RWPE2 (cell line): ENCODE results near the gene LRMDA.

Experiments used
- ATAC-seq: fragments of 200-7000 bp; cut with Tn5 transposase; 3 replicates; pipeline ENCODE4 v1.9.1; 2021; ENCODE audit warnings: low read depth
- DNase-seq: peaks from one replicate; pipeline ENCODE4 v3.0.0-alpha.2; 2020; ENCODE audit warnings: low spot score
- H3K27ac ChIP-seq: fragments of 450-650 bp; 2 replicates; pipeline ENCODE4 v1.5.1; 2017; ENCODE audit warnings: mild to moderate bottlenecking; ENCODE audit not compliant: poor library complexity, severe bottlenecking
- H3K27me3 ChIP-seq: fragments of 250-450 bp; sonication (Bioruptor Pico); 2 replicates; pipeline ENCODE4 v1.5.1; 2021; ENCODE audit warnings: mild to moderate bottlenecking, moderate library complexity; ENCODE audit not compliant: insufficient read depth, poor library complexity, severe bottlenecking
- H3K36me3 ChIP-seq: fragments of 250-450 bp; sonication (Bioruptor Pico); 2 replicates; pipeline ENCODE4 v1.5.1; 2020; ENCODE audit warnings: low read depth, mild to moderate bottlenecking, moderate library complexity
- H3K4me1 ChIP-seq: fragments of 250-450 bp; sonication (Bioruptor Pico); 2 replicates; pipeline ENCODE4 v1.5.1; 2021; ENCODE audit warnings: mild to moderate bottlenecking, moderate library complexity; ENCODE audit not compliant: insufficient read depth, poor library complexity, severe bottlenecking
- H3K4me3 ChIP-seq: fragments of 250-450 bp; sonication (Bioruptor Pico); 2 replicates; pipeline ENCODE4 v1.5.1; 2021; ENCODE audit warnings: mild to moderate bottlenecking, moderate library complexity; ENCODE audit not compliant: severe bottlenecking
- H3K9me3 ChIP-seq: fragments of 250-450 bp; sonication (Bioruptor Pico); 2 replicates; pipeline ENCODE4 v1.5.1; 2021; ENCODE audit warnings: mild to moderate bottlenecking, moderate library complexity; ENCODE audit not compliant: severe bottlenecking
- CTCF ChIP-seq: fragments of 450-650 bp; IDR thresholded peaks from one replicate; pipeline ENCODE4 v1.5.1; 2017; ENCODE audit warnings: mild to moderate bottlenecking, moderate library complexity; ENCODE audit not compliant: poor library complexity, severe bottlenecking

LRMDA gene

DNA sequence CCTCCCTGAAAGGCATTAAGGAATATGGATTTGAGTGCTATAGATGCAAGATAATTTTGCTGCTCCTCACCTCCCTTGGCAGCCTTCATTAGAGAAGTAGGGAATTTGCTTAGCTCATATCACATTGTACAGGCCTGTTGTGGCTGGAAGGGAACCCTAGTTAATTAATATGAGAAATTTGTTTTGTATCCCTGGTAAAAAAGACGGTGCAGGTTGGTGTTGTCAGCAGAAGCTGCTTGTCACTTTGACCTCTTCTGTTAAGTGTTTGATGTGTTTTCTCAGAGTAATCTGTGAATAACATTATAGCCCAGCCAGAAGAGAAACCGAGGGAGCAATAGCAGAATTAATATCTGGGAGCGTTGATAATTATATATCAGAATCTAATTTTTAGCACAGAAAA lies 278.4 kb downstream of the LRMDA start:
- Histone ChIP-seq H3K4me3 (no peak overlapping the region), H3K27me3 (peaks cover 24% of the 10 kb centered on the region), H3K36me3 (no peaks in the 10 kb centered on the region), H3K9me3 (no peaks in the 10 kb centered on the region), H3K27ac (no peak overlapping the region), H3K4me1 (no peaks in the 10 kb centered on the region)
- no peak for DNase-seq
- no peak for ATAC-seq
- no peak for TF ChIP-seq CTCF

DNA sequence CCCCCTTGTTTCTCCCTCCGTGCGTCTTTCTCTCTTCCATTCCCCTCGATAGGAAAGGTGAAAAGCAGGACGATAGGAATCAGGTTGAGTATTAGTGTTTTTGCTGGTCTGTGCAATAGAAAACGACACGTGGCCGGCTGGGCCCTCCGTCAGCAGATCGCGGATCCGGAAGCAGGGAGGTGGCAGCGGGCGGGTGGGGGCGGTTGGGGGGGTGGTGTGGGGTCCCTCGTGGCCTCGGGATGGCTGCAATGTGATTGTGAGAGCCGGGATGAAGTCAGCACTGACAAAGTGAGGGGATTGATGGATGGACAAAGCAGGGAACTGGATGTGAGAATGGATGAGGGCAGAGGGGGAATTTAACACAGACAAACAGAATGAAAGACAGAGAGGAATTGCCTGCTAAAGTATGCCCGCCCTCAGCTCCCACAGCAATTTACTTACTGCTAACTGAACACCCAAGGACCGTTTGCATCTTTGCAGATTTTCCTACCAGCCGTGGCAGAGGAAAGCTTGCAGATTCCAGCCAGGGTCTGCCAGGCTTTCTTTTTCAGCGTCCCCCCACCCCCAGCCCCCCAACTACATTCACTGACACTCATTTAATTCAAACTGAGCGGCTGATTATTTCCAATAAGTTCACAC lies 280.9 kb downstream of the LRMDA start:
- DNase-seq = no peak
- no peaks in the 10 kb centered on the region for H3K9me3 ChIP-seq
- no peak overlapping the region for H3K4me3 ChIP-seq
- no peak overlapping the region for H3K27ac ChIP-seq
- peaks cover 29% of the 10 kb centered on the region for H3K27me3 ChIP-seq
- H3K4me1 ChIP-seq = no peaks in the 10 kb centered on the region
- no peak for TF ChIP-seq CTCF
- ATAC-seq = no peak
- no peaks in the 10 kb centered on the region for H3K36me3 ChIP-seq

DNA sequence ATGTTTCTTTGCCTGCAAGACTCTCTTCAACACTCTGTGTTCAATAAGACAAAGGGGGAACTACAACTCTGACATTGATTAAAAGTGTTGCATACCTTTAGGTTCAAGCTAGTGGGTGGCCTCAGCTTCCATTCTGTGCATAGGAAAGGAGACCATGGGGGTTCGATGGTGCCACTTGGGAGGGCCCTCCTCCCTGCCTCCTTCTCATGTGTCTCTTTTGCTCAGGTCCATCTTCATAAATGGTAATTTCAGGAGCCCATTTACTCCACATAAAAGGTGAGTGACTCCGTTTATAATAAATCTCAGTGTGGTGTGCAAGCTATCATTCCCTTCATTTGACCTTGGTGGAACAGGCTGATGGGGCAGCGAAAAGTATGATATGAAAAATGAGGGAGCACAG lies 285.1 kb downstream of the LRMDA start:
- ATAC-seq (no peak), DNase-seq (no peak)
- Histone ChIP-seq H3K36me3 (no peaks in the 10 kb centered on the region), H3K4me3 (no peak overlapping the region), H3K27me3 (peaks cover 18% of the 10 kb centered on the region), H3K4me1 (no peaks in the 10 kb centered on the region), H3K27ac (no peak overlapping the region), H3K9me3 (no peaks in the 10 kb centered on the region)
- no peak for TF ChIP-seq CTCF

DNA sequence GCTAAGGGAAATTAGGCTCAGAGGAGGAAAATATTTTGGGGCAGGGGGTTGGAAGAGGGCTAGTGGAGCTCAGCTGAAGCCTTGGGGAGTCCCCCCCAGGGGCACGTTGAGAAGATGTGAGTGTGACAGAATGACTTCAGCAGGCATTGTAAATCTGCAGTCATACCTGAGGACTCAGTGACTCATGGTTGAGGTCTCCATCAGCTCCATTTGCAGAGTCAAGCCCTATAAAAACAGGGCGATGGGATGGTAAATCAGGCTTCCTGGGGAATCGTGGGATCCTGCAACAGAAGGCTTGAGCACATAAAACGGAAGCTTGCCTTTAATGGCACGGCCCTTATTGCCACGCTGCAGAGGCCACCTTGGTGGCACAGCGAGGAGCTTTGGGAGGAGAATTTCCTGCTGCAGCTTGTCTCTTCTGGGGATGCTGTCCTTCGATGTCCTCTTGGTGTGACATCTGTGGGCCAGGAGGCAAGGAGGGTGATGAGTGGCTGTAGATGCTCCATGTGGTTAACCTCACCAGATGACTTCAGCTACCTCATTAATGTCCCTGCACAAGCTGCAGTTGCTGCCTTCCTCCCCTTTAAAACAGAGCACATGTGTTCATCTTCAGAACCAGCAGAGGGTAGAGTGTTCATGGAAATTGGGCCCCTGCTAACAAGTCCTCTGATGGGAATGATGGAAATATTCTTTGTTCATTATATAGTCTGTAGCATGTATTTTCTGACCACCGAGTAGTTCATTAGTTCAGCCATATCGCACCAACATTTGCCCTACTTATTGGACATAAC lies 285.9 kb downstream of the LRMDA start:
- Histone ChIP-seq H3K9me3 (no peaks in the 10 kb centered on the region), H3K4me1 (no peaks in the 10 kb centered on the region), H3K27me3 (peaks cover 16% of the 10 kb centered on the region), H3K27ac (no peak overlapping the region), H3K36me3 (no peaks in the 10 kb centered on the region), H3K4me3 (no peak overlapping the region)
- no peak for TF ChIP-seq CTCF
- ATAC-seq (no peak), DNase-seq (no peak)

DNA sequence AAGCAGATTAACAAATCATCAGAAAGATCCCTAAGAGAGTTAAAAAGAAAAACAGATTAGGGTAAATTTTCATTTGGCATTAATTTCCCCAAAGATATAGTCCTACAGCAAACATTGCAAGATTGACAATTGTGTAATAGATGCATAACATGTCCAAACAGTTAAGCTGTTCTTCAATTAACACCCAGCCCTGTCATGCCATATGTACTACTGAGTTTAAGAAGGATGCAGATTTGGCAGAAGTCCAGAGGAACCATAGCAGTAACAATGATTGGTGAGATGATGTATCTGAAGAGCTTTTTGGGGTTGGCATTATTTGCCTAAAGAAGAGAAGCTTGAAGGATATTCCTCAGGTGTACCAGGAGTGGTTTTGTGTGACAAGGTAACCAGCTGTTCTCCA lies 287.6 kb downstream of the LRMDA start:
- Histone ChIP-seq H3K36me3 (no peaks in the 10 kb centered on the region), H3K27me3 (peaks cover 6% of the 10 kb centered on the region), H3K27ac (no peak overlapping the region), H3K4me1 (no peaks in the 10 kb centered on the region), H3K9me3 (no peaks in the 10 kb centered on the region), H3K4me3 (no peak overlapping the region)
- ATAC-seq = no peak
- TF ChIP-seq CTCF = no peak
- DNase-seq = no peak
